DMS153 treated with DMSO at 0.1 percent for 48 hours (cell line): ENCODE data around the gene BACE2.
A peak's percentile ranks its signal among the peaks of the same experiment; 100 is the strongest.

ENCODE experiments used
- DNase-seq: peaks from one replicate; lab custom pipeline; 2025; ENCODE audit not compliant: unreplicated experiment; lab: John Stamatoyannopoulos, UW

The BACE2 gene

GRCh38 chr21:41147979-41148355, 20.0 kb upstream of the BACE2 start:
- no peak for DNase-seq

- DNase-seq: no peak
Observed at GRCh38 chr21:41148798-41149197, 19.2 kb upstream of the BACE2 start.

- no peak for DNase-seq
Observed at GRCh38 chr21:41149199-41149598, 18.8 kb upstream of the BACE2 start.

- no peak for DNase-seq
Observed at GRCh38 chr21:41152147-41152546, 15.8 kb upstream of the BACE2 start.

GRCh38 chr21:41153443-41153842, 14.5 kb upstream of the BACE2 start:
- no peak for DNase-seq

GRCh38 chr21:41156142-41156541, 11.8 kb upstream of the BACE2 start:
- no peak for DNase-seq

GRCh38 chr21:41158026-41158425, 9.9 kb upstream of the BACE2 start:
- no peak for DNase-seq

GRCh38 chr21:41160036-41160435, 7.9 kb upstream of the BACE2 start:
- DNase-seq: no peak

- DNase-seq: no peak
Observed at GRCh38 chr21:41161428-41161827, 6.5 kb upstream of the BACE2 start.

GRCh38 chr21:41162096-41162495, 5.9 kb upstream of the BACE2 start:
- no peak for DNase-seq

GRCh38 chr21:41163091-41163490, 4.9 kb upstream of the BACE2 start:
- no peak for DNase-seq

- no peak for DNase-seq
Observed at GRCh38 chr21:41164052-41164451, 3.9 kb upstream of the BACE2 start.

GRCh38 chr21:41164981-41165655, 2.8 kb upstream of the BACE2 start:
- DNase-seq: peak; percentile 33

- DNase-seq: no peak
Observed at GRCh38 chr21:41166884-41167283, 1.1 kb upstream of the BACE2 start.

GRCh38 chr21:41168391-41169257, 664 bp downstream of the BACE2 start:
- peak; percentile 28 for DNase-seq

GRCh38 chr21:41169258-41169576, 1.3 kb downstream of the BACE2 start:
- DNase-seq: no peak

- no peak for DNase-seq
Observed at GRCh38 chr21:41169701-41170100, 1.7 kb downstream of the BACE2 start.

GRCh38 chr21:41170442-41170841, 2.5 kb downstream of the BACE2 start:
- peak; percentile 58 for DNase-seq

GRCh38 chr21:41170859-41171609, 3.1 kb downstream of the BACE2 start:
- DNase-seq: peak; percentile 67

GRCh38 chr21:41175080-41175479, 7.1 kb downstream of the BACE2 start:
- DNase-seq: peak; percentile 4

- DNase-seq: no peak
Observed at GRCh38 chr21:41176846-41177245, 8.9 kb downstream of the BACE2 start.

- DNase-seq: no peak
Observed at GRCh38 chr21:41180752-41181151, 12.8 kb downstream of the BACE2 start.
